Stimulated activated CD8-positive, alpha-beta memory T cell treated with anti-CD3 and anti-CD28 coated beads, Interleukin-2, amount 100 ng/mL, for 1 hour (primary cell): ENCODE measurements around the gene ATF5.

ENCODE experiments used
- DNase-seq, 2 donors: peaks; one replicate each; pipeline ENCODE4 v3.0.0-alpha.2; 2020; ENCODE audit warnings: low read depth in 2 of 2

The ATF5 gene, protein sequence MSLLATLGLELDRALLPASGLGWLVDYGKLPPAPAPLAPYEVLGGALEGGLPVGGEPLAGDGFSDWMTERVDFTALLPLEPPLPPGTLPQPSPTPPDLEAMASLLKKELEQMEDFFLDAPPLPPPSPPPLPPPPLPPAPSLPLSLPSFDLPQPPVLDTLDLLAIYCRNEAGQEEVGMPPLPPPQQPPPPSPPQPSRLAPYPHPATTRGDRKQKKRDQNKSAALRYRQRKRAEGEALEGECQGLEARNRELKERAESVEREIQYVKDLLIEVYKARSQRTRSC

DNA sequence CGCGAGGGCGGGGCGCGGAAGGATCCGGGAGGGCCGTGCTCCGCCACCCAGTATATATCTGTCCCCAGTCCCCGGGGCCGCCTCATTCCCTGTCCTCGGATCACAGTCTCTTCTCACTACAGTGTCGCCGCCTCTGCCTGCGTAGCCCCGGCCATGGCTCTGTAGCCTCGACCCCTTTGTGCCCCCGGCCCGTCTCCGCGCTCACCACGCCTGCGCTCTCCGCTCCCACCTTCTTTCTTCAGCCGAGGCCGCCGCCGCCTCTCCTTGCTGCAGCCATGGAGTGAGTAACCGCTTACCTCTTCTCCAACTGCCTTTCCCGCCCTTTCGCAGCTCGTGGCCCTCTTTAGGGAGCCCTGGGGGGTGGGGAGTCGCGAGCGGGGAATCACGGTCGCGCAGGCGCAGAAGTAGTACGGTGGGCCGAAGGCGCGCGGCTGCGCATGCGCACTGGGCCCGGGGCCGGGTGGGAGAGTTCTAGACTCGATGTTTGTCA is at the start of gene ATF5, which contains the start of gene NUP62:
ATF5 (plus strand) TSS at position 85 of the 490 bp plus-strand sequence. CDS start 1,646 bp downstream, outside the sequence.
NUP62 (minus strand) TSS at position 384 of the 490 bp plus-strand sequence. CDS start 19,697 bp downstream, outside the sequence.
- DNase-seq: peak; percentile 82 to 87

DNA sequence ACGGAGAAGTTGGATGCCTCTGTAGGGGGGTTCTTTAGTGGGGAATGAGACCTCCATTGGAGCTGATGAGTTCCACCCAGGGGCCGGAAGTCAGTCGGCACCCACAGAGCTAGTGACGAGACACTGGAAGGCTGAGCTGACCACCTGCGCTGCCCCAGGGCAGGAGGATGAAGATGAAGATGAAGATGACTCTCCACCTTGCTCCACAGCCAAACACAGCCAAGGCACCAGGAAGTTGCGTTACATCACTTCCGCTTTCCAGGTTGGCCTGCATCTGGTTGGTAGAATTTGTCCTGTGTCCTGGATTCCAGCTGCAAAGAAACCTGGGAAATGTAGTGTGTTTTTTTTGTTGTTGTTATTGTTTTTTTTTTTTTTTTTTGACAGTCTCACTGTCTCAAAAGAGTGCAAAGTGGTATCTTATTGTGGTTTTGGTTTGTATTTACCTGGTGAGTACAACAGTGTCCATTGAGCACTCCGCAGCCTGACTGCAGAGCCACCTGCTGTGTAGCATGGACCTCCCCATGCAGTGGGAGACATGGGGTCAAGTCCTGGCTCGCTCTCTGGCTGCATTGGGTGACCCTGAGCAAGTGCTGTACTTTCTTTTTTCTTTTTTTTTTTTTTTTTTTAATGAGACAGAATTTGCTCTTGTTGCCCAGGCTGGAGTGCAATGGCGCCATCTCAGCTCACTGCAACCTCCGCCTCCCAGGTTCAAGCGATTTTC is 49.6 kb upstream of the ATF5 start:
- no peak for DNase-seq

DNA sequence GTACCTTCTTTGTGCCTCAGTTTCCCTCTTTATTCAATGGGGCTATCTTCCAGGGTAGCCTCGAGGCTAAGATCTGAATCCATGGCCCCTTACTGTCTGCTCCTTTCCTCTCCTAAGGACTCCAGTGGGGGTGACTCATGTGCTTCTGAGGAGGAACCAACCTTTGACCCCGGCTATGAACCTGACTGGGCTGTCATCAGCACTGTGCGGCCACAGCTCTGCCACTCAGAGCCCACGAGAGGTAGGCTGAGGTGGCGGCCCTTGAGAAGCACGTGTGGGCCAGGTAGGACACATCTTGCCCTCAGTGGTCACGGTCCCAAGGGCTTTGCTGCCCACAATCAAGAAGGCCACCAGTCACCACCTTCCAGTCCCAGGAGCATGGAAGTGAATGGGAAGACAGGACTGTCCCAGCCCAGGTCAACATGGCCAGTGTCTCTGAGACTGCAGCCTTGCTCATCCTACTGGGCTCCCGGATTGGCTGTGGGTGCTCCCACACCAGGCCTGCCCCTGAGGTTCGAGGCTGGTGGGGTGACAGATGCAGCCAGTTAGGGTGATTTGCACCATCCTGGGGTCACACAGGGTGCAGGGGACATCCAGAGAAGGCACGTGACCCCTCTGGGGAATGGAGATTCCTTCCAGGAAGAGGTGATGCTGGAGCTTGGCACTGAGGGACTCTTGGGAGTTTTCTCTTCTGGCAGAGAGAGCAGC is 48.7 kb upstream of the ATF5 start:
- DNase-seq: no peak

DNA sequence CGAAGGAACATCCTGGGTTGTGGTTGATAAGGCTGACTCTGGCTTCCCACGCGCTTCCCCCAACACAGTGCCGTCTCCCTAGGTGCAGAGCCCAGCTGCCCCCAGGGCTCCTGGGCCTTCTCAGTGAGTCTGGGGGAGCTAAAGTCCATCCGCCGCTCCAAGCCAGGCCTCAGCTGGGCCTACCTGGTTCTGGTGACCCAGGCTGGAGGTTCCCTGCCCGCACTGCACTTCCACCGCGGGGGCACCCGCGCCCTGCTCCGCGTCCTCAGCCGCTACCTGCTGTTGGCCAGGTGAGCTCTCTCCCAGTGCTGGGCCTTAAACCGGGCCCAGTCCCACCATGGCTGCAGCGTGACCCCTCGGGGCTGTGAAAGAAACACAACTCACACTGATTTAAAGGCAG is 47.8 kb upstream of the ATF5 start:
- DNase-seq: no peak

DNA sequence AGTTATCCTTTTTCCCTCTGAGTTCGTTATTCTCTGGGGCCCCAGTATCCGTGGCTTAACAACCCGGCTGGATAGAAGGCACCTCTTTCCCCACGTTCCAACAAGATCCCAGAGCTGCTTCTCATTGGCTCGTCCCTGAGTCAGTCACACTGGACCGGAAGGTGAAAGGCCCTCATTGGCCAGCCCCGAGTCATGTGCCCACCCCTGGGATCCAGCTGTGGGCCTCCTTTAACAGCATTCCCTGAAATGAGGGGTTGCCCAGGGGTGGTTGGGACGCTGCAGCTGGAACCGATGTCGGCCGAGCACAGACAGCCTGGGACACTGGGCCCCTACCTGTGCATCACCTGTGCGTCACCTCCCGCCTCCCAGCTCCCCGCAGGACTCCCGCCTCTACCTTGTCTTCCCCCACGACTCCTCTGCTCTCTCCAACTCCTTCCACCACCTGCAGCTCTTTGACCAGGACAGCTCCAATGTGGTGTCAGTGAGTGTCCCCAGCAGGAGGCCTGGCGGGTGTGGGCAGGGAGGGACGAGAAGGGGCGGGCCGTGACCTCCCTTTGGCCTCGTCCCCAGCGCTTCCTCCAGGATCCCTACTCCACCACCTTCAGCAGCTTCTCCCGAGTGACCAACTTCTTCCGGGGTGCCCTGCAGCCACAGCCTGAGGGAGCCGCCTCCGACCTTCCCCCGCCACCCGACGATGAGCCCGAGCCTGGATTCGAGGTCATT is 47.2 kb upstream of the ATF5 start:
- DNase-seq: no peak

DNA sequence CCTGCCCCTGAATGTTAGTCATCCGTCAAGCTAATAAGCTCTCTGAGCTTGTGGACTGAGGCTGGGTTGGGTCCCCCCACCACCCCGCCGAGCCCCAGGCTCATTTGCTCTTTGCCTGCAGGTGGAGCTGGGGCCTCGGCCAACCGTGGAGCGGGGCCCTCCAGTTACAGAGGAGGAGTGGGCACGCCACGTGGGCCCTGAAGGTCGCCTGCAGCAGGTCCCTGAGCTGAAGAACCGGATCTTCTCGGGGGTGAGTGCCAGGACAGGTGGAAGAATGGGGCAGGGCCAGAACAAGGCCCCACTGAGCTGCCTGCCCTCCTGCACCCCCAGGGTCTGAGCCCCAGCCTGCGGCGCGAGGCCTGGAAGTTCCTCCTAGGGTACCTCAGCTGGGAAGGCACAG is 46.4 kb upstream of the ATF5 start:
- DNase-seq: no peak

DNA sequence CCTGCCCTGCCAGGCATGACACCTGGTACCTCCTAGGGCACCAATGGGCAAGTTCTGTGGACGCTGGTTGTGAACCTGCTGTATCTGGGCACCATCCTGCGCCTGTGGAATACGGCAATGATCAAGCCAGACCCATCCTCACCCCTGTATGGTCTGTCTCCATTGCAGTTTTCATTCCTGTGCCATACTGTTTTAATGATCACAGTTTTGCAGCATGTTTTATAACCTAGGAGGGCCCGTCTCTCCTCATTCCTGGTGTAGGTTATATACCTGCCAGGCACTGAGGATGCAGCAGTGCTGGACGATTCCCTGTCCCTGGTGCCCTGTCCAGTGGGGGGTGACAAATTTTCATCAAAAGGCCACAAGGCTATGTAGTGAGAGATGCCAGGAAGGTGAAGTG is 45.9 kb upstream of the ATF5 start:
- DNase-seq: no peak

DNA sequence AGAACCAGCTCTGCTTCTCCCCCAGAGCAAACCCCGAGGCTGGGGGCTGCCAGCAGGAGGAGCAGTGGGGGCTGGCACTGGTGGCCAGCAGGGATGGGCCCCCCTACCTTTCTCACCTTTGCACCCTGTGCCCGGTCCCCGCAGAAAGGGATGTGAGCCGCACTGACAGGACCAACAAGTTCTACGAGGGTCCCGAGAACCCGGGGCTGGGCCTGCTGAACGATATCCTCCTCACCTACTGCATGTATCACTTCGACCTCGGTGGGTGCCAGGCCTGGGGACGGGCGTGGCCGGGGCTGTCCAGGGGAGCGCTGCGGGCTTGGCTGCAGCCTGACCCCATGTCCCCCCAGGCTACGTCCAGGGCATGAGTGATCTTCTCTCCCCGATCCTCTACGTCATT is 44.9 kb upstream of the ATF5 start:
- DNase-seq: no peak

DNA sequence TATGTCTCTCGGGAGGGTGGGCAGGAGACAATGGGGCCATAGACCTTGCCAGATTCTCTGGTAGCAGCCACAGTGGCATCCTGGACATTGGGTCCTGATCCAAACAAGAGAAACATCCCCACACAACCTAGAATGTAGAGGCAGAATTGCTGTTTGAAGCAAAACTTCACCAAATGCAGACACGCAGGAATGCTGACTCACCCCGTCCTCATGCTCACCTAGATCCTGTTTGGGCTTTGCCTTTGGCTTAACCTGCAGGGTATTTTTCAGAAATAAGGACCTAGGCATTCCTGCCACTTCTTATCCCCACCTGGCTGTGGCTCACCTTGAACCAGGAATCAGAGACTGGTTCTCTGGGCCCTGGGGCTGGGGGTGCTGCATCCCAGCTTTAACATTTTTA is 44.2 kb upstream of the ATF5 start:
- no peak for DNase-seq

DNA sequence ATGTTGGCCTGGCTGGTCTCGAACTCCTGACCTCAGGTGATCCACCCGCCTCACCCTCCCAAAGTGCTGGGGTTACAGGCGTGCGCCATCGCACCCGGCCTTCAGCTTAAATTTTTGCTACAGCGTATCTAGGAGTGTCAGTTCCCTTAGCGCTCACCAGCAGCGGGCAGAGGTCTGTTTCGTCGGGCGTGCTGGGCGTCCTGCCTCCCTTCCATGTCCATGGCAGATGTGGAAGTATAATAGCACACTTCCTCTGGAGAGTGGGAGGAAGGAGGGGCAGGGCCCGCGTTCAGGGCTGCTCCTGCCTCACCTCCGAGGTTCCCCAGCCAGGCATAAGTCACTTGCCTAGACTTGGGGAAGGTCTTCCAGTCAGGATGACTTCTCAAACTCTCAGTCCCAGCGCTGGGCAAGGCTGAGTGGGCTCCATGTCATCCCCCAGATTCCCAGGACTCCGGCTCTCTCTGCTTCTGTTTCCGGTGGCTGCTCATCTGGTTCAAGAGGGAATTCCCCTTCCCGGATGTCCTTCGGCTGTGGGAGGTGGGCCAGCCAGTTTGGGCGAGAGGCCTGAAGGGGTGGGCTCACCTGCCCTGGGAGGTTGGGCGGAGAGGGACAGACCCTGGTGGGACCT is 41.9 kb upstream of the ATF5 start:
- no peak for DNase-seq

DNA sequence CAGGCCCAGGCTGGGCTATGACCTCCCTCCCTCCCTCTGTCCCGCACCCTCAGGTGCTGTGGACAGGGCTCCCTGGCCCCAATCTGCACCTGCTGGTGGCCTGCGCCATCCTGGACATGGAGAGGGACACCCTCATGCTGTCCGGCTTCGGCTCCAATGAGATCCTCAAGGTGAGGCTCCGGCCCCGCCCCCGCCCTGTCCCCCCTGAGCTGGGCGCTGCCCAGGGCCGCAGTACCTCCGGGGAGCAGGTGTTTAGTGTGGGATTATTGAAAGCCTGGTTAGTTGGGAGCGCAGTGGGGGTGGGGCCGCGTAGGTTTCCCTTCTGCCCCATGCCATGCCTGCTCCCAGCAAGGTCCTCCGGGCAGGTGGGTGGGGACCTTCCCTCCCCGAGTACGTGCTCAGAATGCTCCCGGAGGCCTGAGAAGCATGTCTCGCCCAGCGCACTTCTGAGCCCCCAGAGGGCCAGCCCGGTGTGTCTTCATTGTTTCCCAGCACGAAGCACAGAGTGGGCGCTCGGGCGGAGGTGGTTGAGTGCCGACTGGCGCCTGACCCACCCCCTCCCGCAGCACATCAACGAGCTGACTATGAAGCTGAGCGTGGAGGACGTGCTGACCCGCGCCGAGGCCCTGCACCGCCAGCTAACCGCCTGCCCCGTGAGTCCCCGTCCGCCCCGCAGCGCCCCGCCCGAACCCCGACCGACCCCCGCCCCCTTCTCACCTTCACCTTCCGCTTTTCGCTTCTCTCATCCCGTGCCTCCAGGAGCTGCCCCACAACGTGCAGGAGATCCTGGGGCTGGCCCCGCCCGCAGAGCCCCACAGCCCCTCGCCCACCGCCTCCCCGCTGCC is 41.1 kb upstream of the ATF5 start:
- DNase-seq: no peak

DNA sequence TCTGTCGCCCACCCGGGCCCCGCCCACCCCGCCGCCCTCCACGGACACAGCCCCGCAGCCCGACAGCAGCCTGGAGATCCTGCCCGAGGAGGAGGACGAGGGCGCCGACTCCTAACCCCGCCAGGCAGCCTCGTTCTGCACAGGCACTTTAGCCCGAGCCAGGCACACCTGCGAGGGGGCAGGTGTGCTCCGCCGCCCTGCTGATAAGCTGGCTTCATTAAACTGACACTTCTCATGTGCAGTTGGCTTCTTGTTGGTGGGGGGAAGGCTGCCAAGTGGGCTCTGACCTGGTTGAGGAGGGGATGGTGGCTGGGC is 40.5 kb upstream of the ATF5 start:
- no peak for DNase-seq

DNA sequence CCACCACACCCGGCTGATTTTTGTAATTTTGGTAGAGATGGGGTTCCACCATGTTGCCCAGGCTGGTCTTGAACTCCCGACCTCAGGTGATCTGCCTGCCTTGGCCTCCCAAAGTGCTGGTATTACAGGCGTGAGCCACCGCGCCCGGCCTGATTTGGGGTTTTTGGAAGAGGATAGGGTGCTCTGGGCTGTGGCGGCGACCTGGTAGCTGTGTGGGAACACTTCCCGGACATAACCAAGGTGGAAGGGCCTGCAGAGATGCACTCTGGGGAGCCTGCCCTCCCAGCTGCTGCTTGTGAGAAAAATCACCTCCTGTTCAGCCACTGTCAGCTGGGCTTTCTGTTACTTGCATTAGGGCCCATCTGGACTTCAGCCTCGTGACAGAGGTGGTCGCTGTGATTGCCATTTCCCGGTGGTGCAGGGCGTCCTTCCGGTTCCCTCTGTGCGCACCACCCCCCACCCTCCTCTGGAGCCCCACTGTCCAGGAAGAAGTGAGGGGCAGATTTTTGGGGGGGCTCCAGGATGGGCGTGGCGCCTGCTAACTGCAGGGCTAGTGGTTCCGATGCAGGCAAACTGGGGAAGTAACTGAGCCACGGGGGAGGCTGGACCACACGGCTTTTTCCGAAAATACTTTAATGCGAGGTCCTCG is 39.8 kb upstream of the ATF5 start:
- DNase-seq: no peak

DNA sequence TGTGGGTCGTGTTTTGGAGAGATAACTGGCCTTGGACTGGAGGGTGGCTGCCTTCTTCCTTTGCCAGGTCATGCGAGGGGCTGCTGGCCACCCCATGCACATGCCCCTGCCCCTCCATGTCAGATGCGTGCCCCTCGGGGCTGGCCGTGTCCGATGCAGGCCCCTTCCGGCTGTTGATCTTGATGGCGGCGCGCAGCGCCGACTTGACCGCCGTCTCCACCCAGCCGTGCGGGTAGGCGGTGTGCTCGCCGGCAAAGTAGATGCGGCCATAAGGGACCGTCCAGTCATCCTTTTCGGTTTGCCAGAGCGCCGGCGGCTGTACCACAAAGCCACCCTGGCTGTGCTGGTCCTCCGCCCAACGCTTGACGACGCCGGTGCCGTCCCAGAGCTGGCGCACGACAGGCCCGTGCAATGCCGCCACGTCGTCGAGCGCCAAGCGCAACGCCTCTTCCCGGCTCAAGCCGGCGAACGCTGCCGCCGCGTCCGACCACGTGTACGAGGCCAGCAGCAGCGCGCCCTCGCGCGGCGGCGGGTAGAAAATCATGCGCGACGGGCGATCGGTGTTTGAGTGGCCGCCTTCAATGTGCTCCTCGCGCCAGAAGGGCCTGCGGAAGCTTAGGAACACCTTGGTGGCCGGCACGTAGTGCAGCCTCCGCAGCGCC is 39.2 kb upstream of the ATF5 start:
- peak; percentile 38 to 51 for DNase-seq

DNA sequence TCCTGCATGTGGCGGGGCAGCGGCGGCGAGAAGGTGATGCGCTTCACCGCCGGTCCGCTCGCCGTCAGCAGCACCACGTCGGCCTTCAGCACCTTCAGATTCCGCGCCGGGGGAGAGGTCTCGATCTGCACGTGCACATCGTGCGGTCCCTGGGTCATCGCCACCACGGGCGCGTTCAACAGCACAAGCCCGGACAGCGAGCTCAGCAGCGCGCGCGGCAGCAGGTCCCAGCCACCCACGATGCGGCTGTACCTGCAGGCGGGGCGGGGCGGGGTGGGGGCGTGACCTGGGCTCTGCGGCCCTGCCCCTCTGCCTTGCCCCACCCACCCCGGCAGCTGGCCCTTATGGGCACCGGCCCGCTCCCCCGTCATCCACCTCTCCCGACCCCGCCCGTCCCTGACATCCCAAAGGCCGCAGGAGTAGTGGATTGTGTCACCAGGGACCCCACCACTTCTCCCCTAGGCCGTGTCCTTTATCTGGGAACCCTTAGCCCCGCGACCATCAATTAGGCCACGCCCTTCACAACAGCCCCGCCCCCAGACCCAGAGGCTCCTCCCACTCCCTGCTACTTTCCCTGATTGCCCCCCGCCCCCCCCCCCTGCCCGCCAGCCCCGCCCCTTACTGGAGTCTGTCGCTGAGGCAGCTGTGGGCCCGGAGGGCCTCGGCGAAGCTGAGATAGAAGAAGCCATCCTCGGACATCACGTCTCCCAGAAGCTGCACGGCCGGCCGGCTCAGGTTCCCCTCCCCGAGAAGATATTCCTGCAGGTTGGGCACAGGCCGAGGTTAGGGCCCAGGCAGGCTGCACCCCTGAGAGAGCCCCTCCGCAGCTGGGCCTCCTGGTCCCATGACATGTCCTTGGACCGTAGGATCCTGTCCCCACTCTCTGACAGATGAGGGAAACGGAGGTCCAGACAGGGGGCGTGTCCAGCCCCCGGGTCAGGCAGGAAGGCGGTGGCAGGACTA is 38.4 kb upstream of the ATF5 start:
- DNase-seq: peak; percentile 27 to 43

DNA sequence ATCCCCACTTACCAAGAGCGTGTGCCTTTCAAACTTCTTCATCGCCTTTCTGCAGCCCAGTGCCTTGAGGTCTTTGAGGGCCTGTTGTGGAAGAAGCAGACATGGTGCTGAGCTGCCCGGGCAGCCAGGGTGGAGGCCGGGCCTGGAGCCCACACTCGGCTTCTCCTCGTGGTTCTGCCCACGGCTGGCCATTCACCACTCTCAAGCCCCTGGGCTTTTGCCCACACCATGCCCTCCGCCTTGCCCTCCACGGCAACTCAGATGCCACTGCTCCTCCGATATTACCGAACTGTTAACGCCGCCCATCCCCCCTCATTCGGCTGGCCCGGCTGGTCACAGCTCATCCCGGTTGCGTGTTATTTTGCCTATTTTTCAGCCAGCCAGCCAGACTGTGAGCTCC is 37.6 kb upstream of the ATF5 start:
- no peak for DNase-seq

DNA sequence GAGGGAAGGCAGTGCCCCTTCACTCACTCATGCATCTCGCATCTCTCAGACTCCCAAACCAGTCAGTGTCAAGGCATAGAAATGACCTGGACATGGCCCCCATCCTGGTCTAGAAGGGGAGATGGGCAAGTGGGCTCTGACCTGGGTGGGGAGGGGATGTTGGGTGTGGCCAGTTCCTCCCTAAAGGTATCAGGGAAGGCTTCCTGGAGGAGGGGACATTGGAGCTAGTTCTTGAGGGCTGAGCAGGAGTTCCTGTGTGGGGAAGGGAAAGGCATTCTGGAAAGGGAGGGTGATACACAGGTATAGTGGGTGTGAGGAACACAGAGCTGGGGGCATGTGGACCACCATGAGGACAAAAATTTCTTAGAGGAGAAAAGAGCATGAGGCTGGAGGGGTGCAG is 36.3 kb upstream of the ATF5 start:
- DNase-seq: no peak

DNA sequence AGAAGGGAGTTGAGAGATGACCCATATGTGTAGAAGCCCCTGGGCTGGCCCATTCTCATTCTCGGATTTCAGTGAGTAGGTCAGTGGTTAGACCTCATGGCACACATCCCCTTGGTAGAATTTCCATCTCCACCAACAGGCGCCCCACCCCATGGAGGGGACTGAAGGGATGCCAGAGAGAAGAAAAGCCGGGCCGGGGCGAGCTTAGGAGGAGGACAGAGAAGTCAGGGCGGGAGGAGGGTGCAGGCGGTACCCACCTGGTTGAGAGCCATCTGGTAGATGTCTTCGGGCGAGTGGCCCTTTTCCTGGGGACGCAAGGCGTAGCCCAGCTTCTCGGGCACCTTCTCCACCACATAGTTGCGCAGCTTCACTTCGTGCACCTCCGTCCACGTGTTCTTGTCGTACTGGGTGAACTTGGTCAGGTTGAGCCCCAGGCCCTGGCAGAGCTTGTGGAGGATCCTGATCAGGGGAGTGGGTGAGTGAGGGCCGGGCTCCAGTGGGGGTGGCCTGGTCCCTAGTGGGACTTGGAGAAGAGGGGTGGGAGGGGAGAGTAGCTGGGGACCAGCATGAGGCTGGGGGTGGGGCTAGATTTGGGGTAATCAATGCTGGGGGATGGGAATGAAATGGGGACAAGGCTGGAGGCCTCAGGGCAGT is 34.9 kb upstream of the ATF5 start:
- DNase-seq: no peak
